HL-60 (cell line): ENCODE measurements around the gene GLI3.

Source experiments
- DNase-seq, 2 experiments: peaks; one replicate each; pipeline ENCODE4 v3.0.0-alpha.2; 2010 to 2020; ENCODE audit warnings: low read depth in 1 of 2, low spot score in 1 of 2
- H3K27ac ChIP-seq: fragments of 250-450 bp; sonication (Bioruptor Pico); replicated peaks from 2 replicates; pipeline ENCODE4 v1.5.1; 2020; ENCODE audit warnings: mild to moderate bottlenecking, moderate library complexity
- H3K27me3 ChIP-seq: fragments of 250-450 bp; sonication (Bioruptor Pico); 2 replicates; pipeline ENCODE4 v1.5.1; 2021; ENCODE audit warnings: mild to moderate bottlenecking, moderate library complexity; ENCODE audit not compliant: insufficient read depth, poor library complexity, severe bottlenecking
- H3K4me3 ChIP-seq: replicated peaks from 2 replicates; pipeline ENCODE4 v1.5.1; 2011; ENCODE audit warnings: mild to moderate bottlenecking, control low read depth, low read length; ENCODE audit not compliant: insufficient read depth
- GABPA ChIP-seq: IDR thresholded peaks from 2 replicates; pipeline ENCODE4 v1.6.1; 2012; ENCODE audit warnings: low read depth
- POLR2AphosphoS5 ChIP-seq: IDR thresholded peaks from 2 replicates; pipeline ENCODE4 v1.6.1; 2012; ENCODE audit warnings: low read depth
- SPI1 ChIP-seq: IDR thresholded peaks from 2 replicates; pipeline ENCODE4 v1.6.1; 2012; ENCODE audit warnings: low read depth, mild to moderate bottlenecking, borderline replicate concordance
- TF ChIP-seq, protein P1 (sequence below): IDR thresholded peaks from 2 replicates; pipeline ENCODE4 v1.6.1; 2012; ENCODE audit warnings: low read depth; ENCODE audit not compliant: insufficient replicate concordance
- TF ChIP-seq, protein P2 (sequence below): IDR thresholded peaks from one replicate; pipeline ENCODE4 v1.5.1; 2011; ENCODE audit warnings: low read length, control low read depth, inconsistent platforms; ENCODE audit not compliant: insufficient read depth

Gene GLI3

DNA sequence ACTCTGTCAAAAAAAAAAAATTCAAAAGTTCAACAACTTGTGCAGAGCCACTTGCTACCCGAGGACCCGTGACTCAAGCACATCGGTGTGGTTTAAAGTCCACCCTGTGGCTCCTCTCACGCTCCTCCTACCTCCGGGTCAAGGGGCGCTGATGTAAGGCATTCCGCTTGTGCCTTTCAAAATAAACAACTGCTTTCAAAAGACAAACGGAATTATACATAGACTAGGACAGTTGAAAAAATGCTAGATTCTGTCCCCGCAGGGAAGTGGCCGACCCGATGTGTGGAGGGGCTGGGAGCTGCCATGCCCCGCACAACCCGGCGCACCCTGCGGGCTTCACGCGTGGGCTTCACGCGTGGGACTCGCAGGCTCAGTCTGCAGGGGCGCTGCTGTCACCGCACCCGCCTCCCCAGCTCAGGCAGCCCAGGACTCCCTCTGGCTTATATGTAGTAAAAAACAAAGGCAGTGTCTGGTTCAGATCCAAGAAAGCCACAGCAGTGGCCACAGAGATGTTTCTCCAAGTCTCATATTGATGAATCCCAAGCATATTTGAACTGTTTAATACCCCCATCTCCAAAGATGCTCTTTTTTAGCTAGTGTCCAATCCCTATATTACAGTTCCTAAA, 294.4 kb downstream of the GLI3 start:
- Histone ChIP-seq H3K27ac (no peak overlapping the region), H3K27me3 (no peaks in the 10 kb centered on the region), H3K4me3 (peak overlapping the region; percentile 3; the same call in 1 of the 2 replicates)
- TF ChIP-seq, protein P1, sequence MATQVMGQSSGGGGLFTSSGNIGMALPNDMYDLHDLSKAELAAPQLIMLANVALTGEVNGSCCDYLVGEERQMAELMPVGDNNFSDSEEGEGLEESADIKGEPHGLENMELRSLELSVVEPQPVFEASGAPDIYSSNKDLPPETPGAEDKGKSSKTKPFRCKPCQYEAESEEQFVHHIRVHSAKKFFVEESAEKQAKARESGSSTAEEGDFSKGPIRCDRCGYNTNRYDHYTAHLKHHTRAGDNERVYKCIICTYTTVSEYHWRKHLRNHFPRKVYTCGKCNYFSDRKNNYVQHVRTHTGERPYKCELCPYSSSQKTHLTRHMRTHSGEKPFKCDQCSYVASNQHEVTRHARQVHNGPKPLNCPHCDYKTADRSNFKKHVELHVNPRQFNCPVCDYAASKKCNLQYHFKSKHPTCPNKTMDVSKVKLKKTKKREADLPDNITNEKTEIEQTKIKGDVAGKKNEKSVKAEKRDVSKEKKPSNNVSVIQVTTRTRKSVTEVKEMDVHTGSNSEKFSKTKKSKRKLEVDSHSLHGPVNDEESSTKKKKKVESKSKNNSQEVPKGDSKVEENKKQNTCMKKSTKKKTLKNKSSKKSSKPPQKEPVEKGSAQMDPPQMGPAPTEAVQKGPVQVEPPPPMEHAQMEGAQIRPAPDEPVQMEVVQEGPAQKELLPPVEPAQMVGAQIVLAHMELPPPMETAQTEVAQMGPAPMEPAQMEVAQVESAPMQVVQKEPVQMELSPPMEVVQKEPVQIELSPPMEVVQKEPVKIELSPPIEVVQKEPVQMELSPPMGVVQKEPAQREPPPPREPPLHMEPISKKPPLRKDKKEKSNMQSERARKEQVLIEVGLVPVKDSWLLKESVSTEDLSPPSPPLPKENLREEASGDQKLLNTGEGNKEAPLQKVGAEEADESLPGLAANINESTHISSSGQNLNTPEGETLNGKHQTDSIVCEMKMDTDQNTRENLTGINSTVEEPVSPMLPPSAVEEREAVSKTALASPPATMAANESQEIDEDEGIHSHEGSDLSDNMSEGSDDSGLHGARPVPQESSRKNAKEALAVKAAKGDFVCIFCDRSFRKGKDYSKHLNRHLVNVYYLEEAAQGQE: no peak
- TF ChIP-seq SPI1: no peak
- TF ChIP-seq GABPA: no peak
- TF ChIP-seq, protein P2, sequence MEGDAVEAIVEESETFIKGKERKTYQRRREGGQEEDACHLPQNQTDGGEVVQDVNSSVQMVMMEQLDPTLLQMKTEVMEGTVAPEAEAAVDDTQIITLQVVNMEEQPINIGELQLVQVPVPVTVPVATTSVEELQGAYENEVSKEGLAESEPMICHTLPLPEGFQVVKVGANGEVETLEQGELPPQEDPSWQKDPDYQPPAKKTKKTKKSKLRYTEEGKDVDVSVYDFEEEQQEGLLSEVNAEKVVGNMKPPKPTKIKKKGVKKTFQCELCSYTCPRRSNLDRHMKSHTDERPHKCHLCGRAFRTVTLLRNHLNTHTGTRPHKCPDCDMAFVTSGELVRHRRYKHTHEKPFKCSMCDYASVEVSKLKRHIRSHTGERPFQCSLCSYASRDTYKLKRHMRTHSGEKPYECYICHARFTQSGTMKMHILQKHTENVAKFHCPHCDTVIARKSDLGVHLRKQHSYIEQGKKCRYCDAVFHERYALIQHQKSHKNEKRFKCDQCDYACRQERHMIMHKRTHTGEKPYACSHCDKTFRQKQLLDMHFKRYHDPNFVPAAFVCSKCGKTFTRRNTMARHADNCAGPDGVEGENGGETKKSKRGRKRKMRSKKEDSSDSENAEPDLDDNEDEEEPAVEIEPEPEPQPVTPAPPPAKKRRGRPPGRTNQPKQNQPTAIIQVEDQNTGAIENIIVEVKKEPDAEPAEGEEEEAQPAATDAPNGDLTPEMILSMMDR: no peak
- no peak for TF ChIP-seq POLR2AphosphoS5
- no peak for DNase-seq

DNA sequence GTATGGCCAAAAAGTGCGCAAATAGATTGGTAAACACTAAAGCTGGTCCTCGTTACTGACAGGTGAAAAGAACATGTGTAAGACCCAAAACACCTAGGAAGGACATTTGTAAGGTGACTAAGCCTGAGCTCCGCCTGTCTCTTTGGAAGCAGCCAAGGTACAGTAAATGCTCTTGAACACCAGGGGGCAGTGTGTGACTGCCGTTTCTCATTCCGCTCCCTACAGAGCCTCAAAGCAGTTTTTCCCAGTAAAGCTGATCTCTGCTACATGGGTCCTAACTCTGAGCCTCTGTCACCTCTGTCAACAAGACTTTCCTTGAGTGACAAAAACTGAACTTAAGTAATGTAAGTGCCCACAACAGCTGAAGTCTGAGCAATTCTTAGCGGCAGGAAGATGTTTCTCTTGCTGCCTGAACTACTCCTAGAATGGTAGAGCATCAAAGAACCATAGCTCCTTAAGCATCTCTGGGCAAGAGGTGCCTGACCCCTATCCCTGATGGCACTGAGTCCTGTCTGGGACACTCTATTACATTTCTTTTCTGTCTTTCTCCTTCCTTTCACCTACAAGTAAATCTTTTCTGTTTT, 296.2 kb downstream of the GLI3 start:
- peak; percentile 29 to 62 for DNase-seq
- H3K27ac ChIP-seq: no peak overlapping the region
- no peaks in the 10 kb centered on the region for H3K27me3 ChIP-seq
- TF ChIP-seq POLR2AphosphoS5: no peak
- TF ChIP-seq, protein P1: no peak
- TF ChIP-seq SPI1: no peak
- TF ChIP-seq GABPA: no peak
- TF ChIP-seq, protein P2: peak; percentile 86
- no peak overlapping the region for H3K4me3 ChIP-seq

DNA sequence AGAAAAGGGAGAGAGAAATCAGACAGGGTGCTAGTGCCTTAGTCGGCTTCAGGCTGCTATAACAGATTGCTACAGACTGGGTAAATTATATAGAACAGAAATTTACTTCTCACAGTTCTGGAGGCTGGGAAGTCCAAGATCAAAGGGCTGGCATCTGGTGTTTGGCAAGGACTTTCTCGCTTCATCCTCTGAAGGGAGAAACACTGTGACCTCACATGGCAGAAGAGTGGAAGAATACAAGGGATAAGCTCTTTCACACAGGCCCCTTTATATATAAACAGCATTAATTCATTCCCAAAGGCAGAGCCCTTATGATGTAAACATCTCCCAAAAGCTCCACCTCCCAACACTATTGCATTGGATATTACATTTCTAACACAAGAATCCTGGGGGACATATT, 298.6 kb downstream of the GLI3 start:
- Histone ChIP-seq H3K27ac (no peak overlapping the region), H3K27me3 (no peaks in the 10 kb centered on the region), H3K4me3 (no peak overlapping the region)
- DNase-seq: no peak
- TF ChIP-seq POLR2AphosphoS5: no peak
- no peak for TF ChIP-seq GABPA
- TF ChIP-seq SPI1: no peak
- TF ChIP-seq, protein P1: no peak
- TF ChIP-seq, protein P2: no peak
